ENCODE results near the gene SYK.

SYK gene

DNA sequence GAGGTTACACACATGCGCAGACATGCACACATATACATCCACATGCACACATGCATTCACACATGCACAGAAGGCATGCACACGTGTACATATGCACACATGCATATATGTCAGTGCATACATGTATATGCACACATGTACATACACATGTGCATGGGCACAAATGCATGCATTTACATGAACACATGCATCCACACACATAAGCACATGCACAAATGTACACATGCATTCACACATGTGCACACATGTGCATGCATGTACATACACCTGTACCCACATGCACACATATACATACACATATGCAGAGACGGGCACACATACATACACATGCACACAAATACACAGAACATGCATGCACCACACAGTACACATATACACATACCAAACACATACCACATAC is 97.7 kb downstream of the SYK start:
- peaks cover 42% of the 10 kb centered on the region; the same call in 1 of the 2 replicates for H3K36me3 ChIP-seq (ENCODE audit: insufficient read depth, low read length)
- no peaks in the 10 kb centered on the region for H3K27me3 ChIP-seq (ENCODE audit: insufficient read depth, low read length, poor library complexity, severe bottlenecking)
- no peak overlapping the region for H3K4me2 ChIP-seq (ENCODE audit: low read depth, low read length, poor library complexity, severe bottlenecking)
- H2AFZ ChIP-seq (ENCODE audit: low read length): no peak overlapping the region
- no peak overlapping the region for H3K9ac ChIP-seq (ENCODE audit: low read depth, low read length, poor library complexity, severe bottlenecking)
- no peak overlapping the region for H3K4me3 ChIP-seq (ENCODE audit: low read length, poor library complexity, severe bottlenecking)
- H4K20me1 ChIP-seq (ENCODE audit: insufficient read depth, low read length, poor library complexity, severe bottlenecking): no peaks in the 10 kb centered on the region
- no peak for TF ChIP-seq EZH2phosphoT487 (IDR thresholded peaks at IDR 0.05; ENCODE audit: borderline replicate concordance)
- TF ChIP-seq, protein P1, sequence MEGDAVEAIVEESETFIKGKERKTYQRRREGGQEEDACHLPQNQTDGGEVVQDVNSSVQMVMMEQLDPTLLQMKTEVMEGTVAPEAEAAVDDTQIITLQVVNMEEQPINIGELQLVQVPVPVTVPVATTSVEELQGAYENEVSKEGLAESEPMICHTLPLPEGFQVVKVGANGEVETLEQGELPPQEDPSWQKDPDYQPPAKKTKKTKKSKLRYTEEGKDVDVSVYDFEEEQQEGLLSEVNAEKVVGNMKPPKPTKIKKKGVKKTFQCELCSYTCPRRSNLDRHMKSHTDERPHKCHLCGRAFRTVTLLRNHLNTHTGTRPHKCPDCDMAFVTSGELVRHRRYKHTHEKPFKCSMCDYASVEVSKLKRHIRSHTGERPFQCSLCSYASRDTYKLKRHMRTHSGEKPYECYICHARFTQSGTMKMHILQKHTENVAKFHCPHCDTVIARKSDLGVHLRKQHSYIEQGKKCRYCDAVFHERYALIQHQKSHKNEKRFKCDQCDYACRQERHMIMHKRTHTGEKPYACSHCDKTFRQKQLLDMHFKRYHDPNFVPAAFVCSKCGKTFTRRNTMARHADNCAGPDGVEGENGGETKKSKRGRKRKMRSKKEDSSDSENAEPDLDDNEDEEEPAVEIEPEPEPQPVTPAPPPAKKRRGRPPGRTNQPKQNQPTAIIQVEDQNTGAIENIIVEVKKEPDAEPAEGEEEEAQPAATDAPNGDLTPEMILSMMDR (conservative IDR thresholded peaks at IDR 0.05; ENCODE audit: low read length): no peak
- no peaks in the 10 kb centered on the region for H3K79me2 ChIP-seq (ENCODE audit: insufficient read depth, low read length)
- no peaks in the 10 kb centered on the region for H3K9me2 ChIP-seq (replicated peaks; ENCODE audit: low read depth, low read length)
- no peaks in the 10 kb centered on the region for H3F3A ChIP-seq (ENCODE audit: low read depth)
- no peaks in the 10 kb centered on the region for H3K4me1 ChIP-seq (ENCODE audit: insufficient read depth, low read length, poor library complexity, severe bottlenecking)
- H3K9me3 ChIP-seq (ENCODE audit: insufficient read depth, low read depth, low read length): no peaks in the 10 kb centered on the region

DNA sequence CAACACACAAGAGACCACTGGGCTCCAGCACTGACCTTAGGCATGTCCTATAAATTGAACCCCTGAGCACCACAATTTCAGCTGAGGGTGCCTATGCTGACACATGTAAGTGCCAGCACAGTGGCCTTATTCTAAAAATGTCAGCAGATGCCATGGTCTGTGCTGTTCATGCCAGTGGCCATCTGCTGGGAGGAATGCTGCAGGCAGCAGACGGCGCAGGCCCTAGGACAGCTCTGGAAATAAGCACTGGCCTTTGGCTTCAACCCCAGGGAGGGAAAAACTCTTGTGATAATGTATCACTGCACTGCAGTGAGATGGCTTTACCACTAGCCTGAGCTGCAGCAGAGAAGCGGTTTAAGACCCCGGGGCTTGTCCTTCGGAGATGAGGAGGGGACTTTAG is 98.5 kb downstream of the SYK start:
- H3K9ac ChIP-seq (ENCODE audit: low read depth, low read length, poor library complexity, severe bottlenecking): no peak overlapping the region
- H3K4me1 ChIP-seq (ENCODE audit: insufficient read depth, low read length, poor library complexity, severe bottlenecking): no peaks in the 10 kb centered on the region
- peaks cover 39% of the 10 kb centered on the region; the same call in 1 of the 2 replicates for H3K36me3 ChIP-seq (ENCODE audit: insufficient read depth, low read length)
- no peaks in the 10 kb centered on the region for H3K9me3 ChIP-seq (ENCODE audit: insufficient read depth, low read depth, low read length)
- H3K4me3 ChIP-seq (ENCODE audit: low read length, poor library complexity, severe bottlenecking): no peak overlapping the region
- H4K20me1 ChIP-seq (ENCODE audit: insufficient read depth, low read length, poor library complexity, severe bottlenecking): no peaks in the 10 kb centered on the region
- H2AFZ ChIP-seq (ENCODE audit: low read length): no peak overlapping the region
- H3K4me2 ChIP-seq (ENCODE audit: low read depth, low read length, poor library complexity, severe bottlenecking): no peak overlapping the region
- TF ChIP-seq, protein P1 (conservative IDR thresholded peaks at IDR 0.05; ENCODE audit: low read length): no peak
- TF ChIP-seq EZH2phosphoT487 (IDR thresholded peaks at IDR 0.05; ENCODE audit: borderline replicate concordance): no peak
- no peaks in the 10 kb centered on the region for H3K9me2 ChIP-seq (replicated peaks; ENCODE audit: low read depth, low read length)
- H3K79me2 ChIP-seq (ENCODE audit: insufficient read depth, low read length): no peaks in the 10 kb centered on the region
- no peaks in the 10 kb centered on the region for H3K27me3 ChIP-seq (ENCODE audit: insufficient read depth, low read length, poor library complexity, severe bottlenecking)
- H3F3A ChIP-seq (ENCODE audit: low read depth): no peaks in the 10 kb centered on the region

DNA sequence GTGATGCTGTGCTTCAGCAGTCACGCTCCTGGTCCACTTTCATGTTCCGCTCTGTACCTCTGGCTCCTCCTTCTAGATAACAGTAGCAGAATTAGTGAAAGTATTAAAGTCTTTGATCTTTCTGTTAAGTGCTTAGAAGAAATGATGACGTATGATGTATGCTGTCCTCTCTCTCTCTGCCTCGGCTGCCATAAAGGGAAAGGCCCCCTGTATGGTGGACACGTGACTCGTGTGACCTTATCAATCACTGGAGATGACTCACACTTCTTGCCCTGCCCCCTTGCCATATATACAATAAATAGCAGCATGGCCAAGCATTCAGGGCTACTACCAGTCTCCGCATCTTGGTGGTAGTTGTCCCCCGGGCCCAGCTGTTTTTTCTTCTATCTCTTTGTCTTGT is 100.3 kb downstream of the SYK start:
- H4K20me1 ChIP-seq (ENCODE audit: insufficient read depth, low read length, poor library complexity, severe bottlenecking): no peaks in the 10 kb centered on the region
- no peak overlapping the region for H2AFZ ChIP-seq (ENCODE audit: low read length)
- no peaks in the 10 kb centered on the region for H3K4me1 ChIP-seq (ENCODE audit: insufficient read depth, low read length, poor library complexity, severe bottlenecking)
- peaks cover 21% of the 10 kb centered on the region; the same call in 1 of the 2 replicates for H3K36me3 ChIP-seq (ENCODE audit: insufficient read depth, low read length)
- no peaks in the 10 kb centered on the region for H3K9me3 ChIP-seq (ENCODE audit: insufficient read depth, low read depth, low read length)
- H3K9ac ChIP-seq (ENCODE audit: low read depth, low read length, poor library complexity, severe bottlenecking): no peak overlapping the region
- H3K4me2 ChIP-seq (ENCODE audit: low read depth, low read length, poor library complexity, severe bottlenecking): no peak overlapping the region
- H3K27me3 ChIP-seq (ENCODE audit: insufficient read depth, low read length, poor library complexity, severe bottlenecking): no peaks in the 10 kb centered on the region
- no peaks in the 10 kb centered on the region for H3K79me2 ChIP-seq (ENCODE audit: insufficient read depth, low read length)
- no peaks in the 10 kb centered on the region for H3F3A ChIP-seq (ENCODE audit: low read depth)
- no peak for TF ChIP-seq EZH2phosphoT487 (IDR thresholded peaks at IDR 0.05; ENCODE audit: borderline replicate concordance)
- TF ChIP-seq, protein P1 (conservative IDR thresholded peaks at IDR 0.05; ENCODE audit: low read length): no peak
- no peaks in the 10 kb centered on the region for H3K9me2 ChIP-seq (replicated peaks; ENCODE audit: low read depth, low read length)
- no peak overlapping the region for H3K4me3 ChIP-seq (ENCODE audit: low read length, poor library complexity, severe bottlenecking)
